ENCODE results near the gene MAFG. TPM values are rescaled to one million over a fixed set of nuclear protein-coding genes. Genes with fewer than 3 reads are reported as not detected.
A peak's percentile ranks its signal among the peaks of the same experiment; 100 is the strongest.

The MAFG gene
- total and polyA plus RNA-seq, 2 of the 13 experiments (the other 11 are each of a cell fraction or from before 2014, with no cell fraction given): 14.5 to 20.0 TPM

GRCh38 chr17:81956607-81957589 lies 29.4 kb upstream of the MAFG start (continued):
- TF ChIP-seq ARID4A (CRISPR knock-in tag; IDR thresholded peaks at IDR 0.05; ENCODE audit: borderline replicate concordance) (0 out of 2 replicates have a peak, but pooled peaks have one; percentile 26), ZNF672 (CRISPR knock-in tag; IDR thresholded peaks at IDR 0.05) (peak; percentile 40; the same call in 1 of the 2 replicates), ZFX (CRISPR knock-in tag; IDR thresholded peaks at IDR 0.05; ENCODE audit: low read depth) (0 out of 2 replicates have a peak, but pooled peaks have one; percentile 10), CSRNP2 (CRISPR knock-in tag; conservative IDR thresholded peaks at IDR 0.05; ENCODE audit: low read depth) (no peak), REL (CRISPR knock-in tag; conservative IDR thresholded peaks at IDR 0.05) (0 out of 2 replicates have a peak, but pooled peaks have one; percentile 47), RBM22 (optimal IDR thresholded peaks at IDR 0.05; ENCODE audit: low read length) (peak; percentile 85), ZNF768 (CRISPR knock-in tag; IDR thresholded peaks at IDR 0.05) (peak; percentile 63; the same call in 1 of the 2 replicates), ZNF780A (CRISPR knock-in tag; IDR thresholded peaks at IDR 0.05) (0 out of 2 replicates have a peak, but pooled peaks have one; percentile 59), TCF7L2 (IDR thresholded peaks at IDR 0.05; ENCODE audit: low read depth, low read length) (no peak), SRSF1 (optimal IDR thresholded peaks at IDR 0.05; ENCODE audit: low read depth, low read length) (peak; percentile 55), PRDM10 (CRISPR knock-in tag; IDR thresholded peaks at IDR 0.05; ENCODE audit: low read depth) (no peak), HOMEZ (CRISPR knock-in tag; IDR thresholded peaks at IDR 0.05; ENCODE audit: low read depth) (no peak), GATAD2A (CRISPR knock-in tag; IDR thresholded peaks at IDR 0.05) (no peak)

Data from HepG2 (cell line).